Caco-2 (cell line): Measurements from ENCODE around the gene CMSS1. TPM values are rescaled to one million over a fixed set of nuclear protein-coding genes. Genes with fewer than 3 reads are reported as not detected.

Experiments
- BruUV-seq: library from RNA; stranded (reverse); fragments of 400-500 nt; replicated peaks from 2 replicates; lab custom pipeline; 2021; lab: Mats Ljungman, UMichigan
- CTCF ChIA-PET: fragments of 300-600 bp; sonication (Branson Sonifier 250); formaldehyde crosslinking; loops from one replicate; lab custom pipeline; 2022; ENCODE audit warnings: antibody characterized with exemption; lab: Charles Lee
- POLR2A ChIA-PET: fragments of 300-600 bp; sonication (Branson Sonifier 250); formaldehyde crosslinking; loops from one replicate; lab custom pipeline; 2022; ENCODE audit warnings: antibody characterized with exemption; lab: Charles Lee
- DNase-seq, 2 experiments: peaks; one replicate each; pipeline versions ENCODE4 v3.0.0 to v3.0.0-alpha.2; 2020 to 2022
- H3K27me3 ChIP-seq: replicated peaks from 2 replicates; pipeline ENCODE4 v1.6.0; 2011; ENCODE audit warnings: low read length; ENCODE audit not compliant: control insufficient read depth, insufficient read depth
- H3K36me3 ChIP-seq: 2 replicates; pipeline ENCODE4 v1.5.1; 2011; ENCODE audit warnings: low read length; ENCODE audit not compliant: control insufficient read depth, insufficient read depth
- H3K4me1 ChIP-seq: fragments of 250-450 bp; sonication (Bioruptor Pico); 2 replicates; pipeline ENCODE4 v1.5.1; 2020; ENCODE audit warnings: mild to moderate bottlenecking
- H3K4me3 ChIP-seq: 2 replicates; pipeline ENCODE4 v1.5.1; 2011; ENCODE audit warnings: low read depth, mild to moderate bottlenecking, control low read depth, low read length
- H3K9me3 ChIP-seq: fragments of 250-450 bp; sonication (Bioruptor Pico); 2 replicates; pipeline ENCODE4 v1.5.1; 2020; ENCODE audit warnings: mild to moderate bottlenecking, moderate library complexity
- H3K27ac Mint-ChIP-seq: one replicate; pipeline ENCODE4 v1.8.0; 2022; ENCODE audit warnings: mixed read lengths; ENCODE audit not compliant: unreplicated experiment
- H3K27me3 Mint-ChIP-seq: one replicate; pipeline ENCODE4 v1.8.0; 2022; ENCODE audit warnings: mixed read lengths; ENCODE audit not compliant: insufficient read depth, unreplicated experiment
- H3K36me3 Mint-ChIP-seq: one replicate; pipeline ENCODE4 v1.8.0; 2022; ENCODE audit warnings: mild to moderate bottlenecking, mixed read lengths; ENCODE audit not compliant: insufficient read depth, unreplicated experiment
- H3K4me1 Mint-ChIP-seq: one replicate; pipeline ENCODE4 v1.8.0; 2022; ENCODE audit warnings: low read depth, mixed read lengths; ENCODE audit not compliant: unreplicated experiment
- H3K4me3 Mint-ChIP-seq: one replicate; pipeline ENCODE4 v1.8.0; 2022; ENCODE audit warnings: mild to moderate bottlenecking, moderate library complexity, mixed read lengths; ENCODE audit not compliant: unreplicated experiment
- H3K9me3 Mint-ChIP-seq: one replicate; pipeline ENCODE4 v1.8.0; 2022; ENCODE audit warnings: mixed read lengths; ENCODE audit not compliant: unreplicated experiment
- intact Hi-C: fragments of 100-400 bp; cut with micrococcal nuclease; formaldehyde crosslinking; loops from one replicate; pipeline ENCODE4 v1.10.0; 2022; ENCODE audit not compliant: unreplicated experiment
- total RNA-seq: library from RNA; stranded (reverse); gene quantifications from 2 replicates; pipeline ENCODE4 v1.2.3, GENCODE V29; 2022
- TF ChIP-seq, protein P1 (sequence below), 2 experiments: fragments of 200-600 bp in 1 of 2; IDR thresholded peaks; 1 replicate in 1 of 2; 2 replicates in 1 of 2; pipeline versions ENCODE4 v1.5.1 to v1.8.0; 2011 to 2022; ENCODE audit warnings: antibody characterized with exemption in 1 of 2, control low read depth in 1 of 2, inconsistent platforms in 1 of 2, low read depth in 1 of 2, low read length in 1 of 2, mild to moderate bottlenecking in 1 of 2, moderate library complexity in 1 of 2; ENCODE audit not compliant: insufficient read depth in 1 of 2, severe bottlenecking in 1 of 2, unreplicated experiment in 1 of 2

The CMSS1 gene
- total RNA-seq, 1 experiment from 2014 or later = 54.4 TPM

DNA sequence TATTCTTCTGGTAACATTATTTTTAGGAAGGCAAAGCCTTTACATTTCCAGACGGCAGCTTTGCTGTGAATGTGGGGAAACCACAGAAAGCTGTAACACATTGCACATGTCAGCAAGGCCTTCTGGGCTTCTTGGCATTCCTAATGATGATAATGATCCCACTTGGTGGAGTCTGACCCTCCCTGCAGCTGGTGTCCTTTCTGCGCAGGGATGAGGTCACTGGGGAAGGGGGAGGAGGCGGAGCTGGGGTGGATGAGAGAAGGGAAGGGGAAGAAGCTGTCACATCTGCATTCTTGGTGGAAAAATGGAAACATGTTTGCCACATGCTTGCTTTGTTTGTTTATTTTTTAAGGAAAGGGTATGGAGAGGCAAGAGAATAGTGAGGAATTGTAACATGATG lies 228.0 kb downstream of the CMSS1 start:
- TF ChIP-seq, protein P1, sequence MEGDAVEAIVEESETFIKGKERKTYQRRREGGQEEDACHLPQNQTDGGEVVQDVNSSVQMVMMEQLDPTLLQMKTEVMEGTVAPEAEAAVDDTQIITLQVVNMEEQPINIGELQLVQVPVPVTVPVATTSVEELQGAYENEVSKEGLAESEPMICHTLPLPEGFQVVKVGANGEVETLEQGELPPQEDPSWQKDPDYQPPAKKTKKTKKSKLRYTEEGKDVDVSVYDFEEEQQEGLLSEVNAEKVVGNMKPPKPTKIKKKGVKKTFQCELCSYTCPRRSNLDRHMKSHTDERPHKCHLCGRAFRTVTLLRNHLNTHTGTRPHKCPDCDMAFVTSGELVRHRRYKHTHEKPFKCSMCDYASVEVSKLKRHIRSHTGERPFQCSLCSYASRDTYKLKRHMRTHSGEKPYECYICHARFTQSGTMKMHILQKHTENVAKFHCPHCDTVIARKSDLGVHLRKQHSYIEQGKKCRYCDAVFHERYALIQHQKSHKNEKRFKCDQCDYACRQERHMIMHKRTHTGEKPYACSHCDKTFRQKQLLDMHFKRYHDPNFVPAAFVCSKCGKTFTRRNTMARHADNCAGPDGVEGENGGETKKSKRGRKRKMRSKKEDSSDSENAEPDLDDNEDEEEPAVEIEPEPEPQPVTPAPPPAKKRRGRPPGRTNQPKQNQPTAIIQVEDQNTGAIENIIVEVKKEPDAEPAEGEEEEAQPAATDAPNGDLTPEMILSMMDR (IDR thresholded peaks at IDR 0.05; ENCODE audit: insufficient read depth in 1 of 2, low read depth in 1 of 2, low read length in 1 of 2, severe bottlenecking in 1 of 2, unreplicated experiment in 1 of 2) = no peak
- H3K4me3 ChIP-seq = no peak overlapping the region
- DNase-seq = peak; percentile 29 to 62
- no peaks in the 10 kb centered on the region for H3K27me3 Mint-ChIP-seq
- ChIA-PET CTCF (no interaction called here), POLR2A (interaction anchor here (1.1 kb wide), 1 partner anchor 39 kb away, joined by 3 read pairs; no protein-coding TSS in a partner anchor)
- BruUV-seq = no TSS peak
- peaks cover 60% of the 10 kb centered on the region for H3K4me1 Mint-ChIP-seq
- H3K27me3 ChIP-seq = no peaks in the 10 kb centered on the region
- peak overlapping the region; percentile 36 for H3K4me3 Mint-ChIP-seq
- peaks cover 85% of the 10 kb centered on the region for H3K4me1 ChIP-seq
- intact Hi-C loops = loop anchor here (1.0 to 5.0 kb wide), 2 partner anchors 9 to 168 kb away; no protein-coding TSS in a partner anchor
- H3K36me3 ChIP-seq = no peaks in the 10 kb centered on the region
- no peaks in the 10 kb centered on the region for H3K9me3 Mint-ChIP-seq
- H3K36me3 Mint-ChIP-seq = no peaks in the 10 kb centered on the region
- peak overlapping the region; percentile 86 for H3K27ac Mint-ChIP-seq
- no peaks in the 10 kb centered on the region for H3K9me3 ChIP-seq

DNA sequence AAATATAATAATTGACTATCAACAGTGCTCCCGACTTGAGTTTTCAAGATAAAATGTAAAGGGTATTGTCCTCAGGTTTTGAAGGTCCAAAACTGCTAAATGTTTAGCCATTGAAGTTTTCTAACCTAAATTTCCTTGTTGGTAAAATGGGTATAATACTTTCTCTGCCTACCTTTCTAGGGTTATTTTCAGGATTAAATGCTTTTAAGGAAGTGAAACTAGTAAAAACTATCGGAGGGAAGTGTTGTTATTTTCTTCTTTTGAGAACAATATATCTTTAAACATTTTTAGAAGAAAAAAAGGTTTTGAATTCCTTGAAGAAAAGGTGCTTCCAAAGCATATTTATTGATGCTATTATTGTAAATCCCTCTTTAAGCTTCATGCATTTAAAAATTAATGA lies 229.3 kb downstream of the CMSS1 start:
- Mint-ChIP-seq H3K36me3 (no peaks in the 10 kb centered on the region), H3K4me1 (peaks cover 49% of the 10 kb centered on the region), H3K9me3 (no peaks in the 10 kb centered on the region), H3K27me3 (no peaks in the 10 kb centered on the region), H3K4me3 (peak overlapping the region; percentile 35), H3K27ac (peak overlapping the region; percentile 86)
- no peak for DNase-seq
- POLR2A ChIA-PET = interaction anchor here (0.6 to 1.4 kb wide), 4 partner anchors 27 to 229 kb away, joined by 3 to 5 read pairs (median 3); partner anchors contain the start of gene CMSS1
- TF ChIP-seq, protein P1 (IDR thresholded peaks at IDR 0.05; ENCODE audit: insufficient read depth in 1 of 2, low read depth in 1 of 2, low read length in 1 of 2, severe bottlenecking in 1 of 2, unreplicated experiment in 1 of 2) = no peak
- BruUV-seq = TSS peak; percentile 72
- no peak overlapping the region for H3K4me3 ChIP-seq
- H3K36me3 ChIP-seq = no peaks in the 10 kb centered on the region
- H3K27me3 ChIP-seq = no peaks in the 10 kb centered on the region
- CTCF ChIA-PET = interaction anchor here (0.8 to 1.0 kb wide), 2 partner anchors 14 to 34 kb away, joined by 3 read pairs; no protein-coding TSS in a partner anchor
- peaks cover 72% of the 10 kb centered on the region for H3K4me1 ChIP-seq
- no peaks in the 10 kb centered on the region for H3K9me3 ChIP-seq
- intact Hi-C loops = loop anchor here (1.0 to 5.0 kb wide), 4 partner anchors 7 to 170 kb away; no protein-coding TSS in a partner anchor

DNA sequence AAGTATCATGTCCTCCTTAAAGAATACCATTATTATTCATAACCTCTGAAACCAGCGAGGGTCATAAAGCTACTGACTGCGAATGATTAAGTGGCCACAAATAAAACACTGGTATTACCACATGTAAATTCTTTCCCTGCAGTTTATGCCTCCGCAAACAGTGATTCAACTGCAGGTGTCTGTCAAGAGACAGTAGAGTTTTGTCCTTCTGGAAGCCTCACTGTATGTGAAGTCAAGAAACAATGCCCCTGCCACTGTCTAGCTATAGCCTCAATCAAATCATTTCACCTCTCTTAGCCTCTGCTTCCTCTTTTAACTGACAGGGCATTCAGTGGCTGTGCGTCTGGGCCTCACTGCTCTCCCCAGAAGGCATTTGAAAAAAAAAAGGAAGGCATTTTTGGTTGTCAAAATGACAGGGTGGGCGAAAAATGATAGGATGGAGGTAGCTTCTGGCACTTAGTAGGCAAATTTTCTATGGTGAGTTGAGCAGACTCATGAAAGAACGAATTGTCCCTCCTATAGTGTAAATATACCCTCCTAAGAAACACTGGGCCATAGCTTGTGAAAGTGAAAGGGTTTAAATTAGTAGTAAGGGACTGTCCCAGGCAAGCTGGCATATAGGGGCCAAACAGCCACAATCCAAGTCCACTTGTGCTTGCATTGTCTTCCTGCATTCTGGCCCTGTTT lies 229.9 kb downstream of the CMSS1 start:
- peaks cover 43% of the 10 kb centered on the region for H3K4me1 Mint-ChIP-seq
- peak; percentile 69 to 74 for DNase-seq
- POLR2A ChIA-PET = interaction anchor here (0.6 to 1.4 kb wide), 3 partner anchors 27 to 230 kb away, joined by 3 to 5 read pairs (median 3); partner anchors contain the start of gene CMSS1
- Histone ChIP-seq H3K4me1 (peaks cover 72% of the 10 kb centered on the region), H3K36me3 (no peaks in the 10 kb centered on the region), H3K27me3 (no peaks in the 10 kb centered on the region), H3K4me3 (no peak overlapping the region), H3K9me3 (no peaks in the 10 kb centered on the region)
- intact Hi-C loops = loop anchor here (1.0 to 5.0 kb wide), 3 partner anchors 13 to 170 kb away; no protein-coding TSS in a partner anchor
- TF ChIP-seq, protein P1 (IDR thresholded peaks at IDR 0.05; ENCODE audit: insufficient read depth in 1 of 2, low read depth in 1 of 2, low read length in 1 of 2, severe bottlenecking in 1 of 2, unreplicated experiment in 1 of 2) = no peak
- no peaks in the 10 kb centered on the region for H3K36me3 Mint-ChIP-seq
- CTCF ChIA-PET = interaction anchor here (0.5 to 1.9 kb wide), 4 partner anchors 14 to 443 kb away, joined by 3 to 6 read pairs (median 4); no protein-coding TSS in a partner anchor
- H3K4me3 Mint-ChIP-seq = peak overlapping the region; percentile 35
- H3K27me3 Mint-ChIP-seq = no peaks in the 10 kb centered on the region
- peak overlapping the region; percentile 86 for H3K27ac Mint-ChIP-seq
- H3K9me3 Mint-ChIP-seq = no peaks in the 10 kb centered on the region
- TSS peak; percentile 39 for BruUV-seq
